GM18517 (cell line): ENCODE data around the gene LRMDA.
"Not testable (repeated sequence)": the region's sequence is repeated elsewhere in the genome, so short reads cannot be mapped to it uniquely, and the experiment has no call there.

Experiments
- ATAC-seq: cut with Tn5 transposase; IDR thresholded peaks from one replicate; pipeline ENCODE4 v1.9.1; 2021; ENCODE audit warnings: mild to moderate bottlenecking, moderate library complexity; ENCODE audit not compliant: unreplicated experiment

The LRMDA gene

GRCh38 chr10:76466836-76467503 is 1035.5 kb downstream of the LRMDA start:
- no peak for ATAC-seq

- ATAC-seq = no peak
Observed at GRCh38 chr10:76469675-76470074, 1038.3 kb downstream of the LRMDA start.

- no peak for ATAC-seq
Observed at GRCh38 chr10:76479103-76479790, 1047.8 kb downstream of the LRMDA start.

GRCh38 chr10:76481178-76481577 is 1049.8 kb downstream of the LRMDA start:
- ATAC-seq = no peak

GRCh38 chr10:76487582-76487981 is 1056.2 kb downstream of the LRMDA start:
- no peak for ATAC-seq

GRCh38 chr10:76488602-76489001 is 1057.2 kb downstream of the LRMDA start:
- no peak for ATAC-seq

GRCh38 chr10:76491216-76491615 is 1059.8 kb downstream of the LRMDA start:
- ATAC-seq = no peak

- ATAC-seq = no peak
Observed at GRCh38 chr10:76492026-76492425, 1060.6 kb downstream of the LRMDA start.

GRCh38 chr10:76492678-76493472 is 1061.5 kb downstream of the LRMDA start:
- no peak for ATAC-seq

- no peak for ATAC-seq
Observed at GRCh38 chr10:76497666-76498065, 1066.2 kb downstream of the LRMDA start.

GRCh38 chr10:76504823-76505222 is 1073.4 kb downstream of the LRMDA start:
- no peak for ATAC-seq

- no peak for ATAC-seq
Observed at GRCh38 chr10:76509446-76509845, 1078.0 kb downstream of the LRMDA start.

GRCh38 chr10:76514321-76514720 is 1082.9 kb downstream of the LRMDA start:
- ATAC-seq = no peak

GRCh38 chr10:76514869-76515268 is 1083.4 kb downstream of the LRMDA start:
- no peak for ATAC-seq

- no peak for ATAC-seq
Observed at GRCh38 chr10:76522547-76522946, 1091.1 kb downstream of the LRMDA start.

GRCh38 chr10:76523246-76523645 is 1091.8 kb downstream of the LRMDA start:
- ATAC-seq = no peak

- ATAC-seq = no peak
Observed at GRCh38 chr10:76523791-76524351, 1092.4 kb downstream of the LRMDA start.

- not testable (repeated sequence) for ATAC-seq
Observed at GRCh38 chr10:76526833-76527232, 1095.4 kb downstream of the LRMDA start.

GRCh38 chr10:76540331-76540730 is 1108.9 kb downstream of the LRMDA start:
- no peak for ATAC-seq

- no peak for ATAC-seq
Observed at GRCh38 chr10:76540786-76541185, 1109.4 kb downstream of the LRMDA start.

- ATAC-seq = no peak
Observed at GRCh38 chr10:76541852-76542251, 1110.4 kb downstream of the LRMDA start.
